Breast epithelium (tissue), 3 donors: ENCODE data around the gene DNAI7.

Source experiments
- POLR2AphosphoS5 ChIP-seq, 3 donors: sonication (generic); formaldehyde crosslinking; IDR thresholded peaks; one replicate each; pipeline ENCODE4 v1.6.1; 2017; ENCODE audit warnings: antibody characterized with exemption in 3 of 3
- TF ChIP-seq, protein P1 (sequence below), 3 donors: fragments of 450-650 bp; IDR thresholded peaks; one replicate each; pipeline ENCODE4 v1.5.1; 2016 to 2017; ENCODE audit warnings: antibody characterized with exemption in 3 of 3, mild to moderate bottlenecking in 3 of 3, moderate library complexity in 3 of 3

DNA sequence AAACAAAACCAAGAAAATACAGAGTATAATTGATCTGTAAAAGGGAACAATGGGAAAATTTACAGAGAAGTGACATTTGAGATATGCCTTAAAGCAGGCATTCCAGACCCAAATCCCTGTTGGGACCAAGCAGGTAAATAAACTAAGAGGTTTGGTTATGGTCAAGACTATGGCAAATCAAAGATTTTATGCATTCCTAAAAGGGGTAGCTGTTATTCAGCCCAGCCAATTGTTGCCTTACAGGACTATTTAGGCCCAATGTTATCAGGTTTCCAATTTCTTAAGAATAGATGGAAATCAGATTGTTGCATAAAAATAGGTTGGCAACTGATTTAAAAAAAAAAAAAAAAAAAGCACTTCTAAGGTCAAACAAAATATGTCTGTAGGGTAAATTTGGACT is 5.3 kb downstream of the DNAI7 start:
- TF ChIP-seq, protein P1, sequence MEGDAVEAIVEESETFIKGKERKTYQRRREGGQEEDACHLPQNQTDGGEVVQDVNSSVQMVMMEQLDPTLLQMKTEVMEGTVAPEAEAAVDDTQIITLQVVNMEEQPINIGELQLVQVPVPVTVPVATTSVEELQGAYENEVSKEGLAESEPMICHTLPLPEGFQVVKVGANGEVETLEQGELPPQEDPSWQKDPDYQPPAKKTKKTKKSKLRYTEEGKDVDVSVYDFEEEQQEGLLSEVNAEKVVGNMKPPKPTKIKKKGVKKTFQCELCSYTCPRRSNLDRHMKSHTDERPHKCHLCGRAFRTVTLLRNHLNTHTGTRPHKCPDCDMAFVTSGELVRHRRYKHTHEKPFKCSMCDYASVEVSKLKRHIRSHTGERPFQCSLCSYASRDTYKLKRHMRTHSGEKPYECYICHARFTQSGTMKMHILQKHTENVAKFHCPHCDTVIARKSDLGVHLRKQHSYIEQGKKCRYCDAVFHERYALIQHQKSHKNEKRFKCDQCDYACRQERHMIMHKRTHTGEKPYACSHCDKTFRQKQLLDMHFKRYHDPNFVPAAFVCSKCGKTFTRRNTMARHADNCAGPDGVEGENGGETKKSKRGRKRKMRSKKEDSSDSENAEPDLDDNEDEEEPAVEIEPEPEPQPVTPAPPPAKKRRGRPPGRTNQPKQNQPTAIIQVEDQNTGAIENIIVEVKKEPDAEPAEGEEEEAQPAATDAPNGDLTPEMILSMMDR (IDR thresholded peaks at IDR 0.05): no peak
- TF ChIP-seq POLR2AphosphoS5 (IDR thresholded peaks at IDR 0.05): no peak
